HG03571 (cell line): ENCODE results near the gene TCN1.
"Not testable (repeated sequence)": the region's sequence is repeated elsewhere in the genome, so short reads cannot be mapped to it uniquely, and the experiment has no call there.

Experiments
- ATAC-seq: cut with Tn5 transposase; IDR thresholded peaks from one replicate; pipeline ENCODE4 v1.9.1; 2021; ENCODE audit not compliant: unreplicated experiment

The TCN1 gene, protein sequence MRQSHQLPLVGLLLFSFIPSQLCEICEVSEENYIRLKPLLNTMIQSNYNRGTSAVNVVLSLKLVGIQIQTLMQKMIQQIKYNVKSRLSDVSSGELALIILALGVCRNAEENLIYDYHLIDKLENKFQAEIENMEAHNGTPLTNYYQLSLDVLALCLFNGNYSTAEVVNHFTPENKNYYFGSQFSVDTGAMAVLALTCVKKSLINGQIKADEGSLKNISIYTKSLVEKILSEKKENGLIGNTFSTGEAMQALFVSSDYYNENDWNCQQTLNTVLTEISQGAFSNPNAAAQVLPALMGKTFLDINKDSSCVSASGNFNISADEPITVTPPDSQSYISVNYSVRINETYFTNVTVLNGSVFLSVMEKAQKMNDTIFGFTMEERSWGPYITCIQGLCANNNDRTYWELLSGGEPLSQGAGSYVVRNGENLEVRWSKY

GRCh38 chr11:59866397-59866796 is at the start of gene TCN1:
Gene TCN1, minus strand, starts transcription at chr11:59866487. Its CDS starts 17 bp downstream, at chr11:59866470.
- no peak for ATAC-seq

DNA sequence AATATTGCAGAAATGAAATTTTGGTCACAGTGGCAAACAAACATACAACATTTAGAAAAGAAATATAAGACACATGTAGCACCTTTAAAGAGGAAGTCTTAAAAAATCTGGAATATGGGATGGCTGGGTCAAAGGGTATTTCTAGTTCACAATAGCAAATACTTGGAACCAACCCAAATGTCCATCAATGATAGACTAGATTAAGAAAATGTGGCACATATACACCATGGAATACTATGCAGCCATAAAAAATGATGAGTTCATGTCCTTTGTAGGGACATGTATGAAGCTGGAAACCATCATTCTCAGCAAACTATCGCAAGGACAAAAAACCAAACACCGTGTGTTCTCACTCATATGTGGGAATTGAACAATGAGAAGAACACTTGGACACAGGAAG is 37.3 kb upstream of the TCN1 start:
- ATAC-seq, result not testable (repeated sequence)

DNA sequence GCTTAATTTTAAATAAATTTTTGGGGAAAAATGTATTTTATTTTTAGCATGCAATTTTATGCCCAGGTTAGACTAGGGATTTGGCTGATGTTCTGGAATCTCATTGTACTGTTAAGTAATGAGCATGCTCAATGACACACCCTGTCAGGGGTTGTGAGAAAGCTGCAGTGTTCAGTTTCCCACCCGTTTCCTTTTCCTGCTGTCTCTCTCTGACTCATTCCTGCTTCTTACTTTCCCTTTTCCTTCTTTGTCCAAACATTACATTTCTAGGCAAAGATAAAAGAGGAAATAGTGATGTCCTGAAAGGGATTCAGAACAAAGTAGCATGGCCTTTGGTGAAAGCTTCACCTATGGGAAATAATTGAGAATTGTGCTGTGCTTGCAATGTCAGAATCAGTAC is 35.0 kb upstream of the TCN1 start:
- ATAC-seq, result no peak

GRCh38 chr11:59900366-59901126 is 34.3 kb upstream of the TCN1 start:
- ATAC-seq, result no peak

DNA sequence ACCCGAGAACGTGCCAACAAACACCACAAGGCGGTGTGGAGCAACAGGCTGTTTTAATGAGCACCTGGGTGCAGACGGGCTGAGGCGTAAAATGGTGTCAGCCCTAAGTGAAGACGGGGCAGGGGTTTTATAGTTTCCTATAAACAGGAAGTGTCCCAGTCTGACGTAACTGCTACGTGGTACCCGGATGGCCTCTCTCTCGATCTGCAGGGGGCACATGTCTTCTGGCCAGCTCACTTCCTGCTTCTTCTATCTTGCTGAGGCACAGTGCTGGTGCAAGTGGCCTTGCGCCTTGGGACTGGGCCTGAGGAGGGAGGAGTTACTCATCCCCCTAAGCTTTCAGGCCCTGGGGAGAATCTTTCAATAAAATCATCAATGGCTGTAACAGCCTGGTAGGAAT is 33.2 kb upstream of the TCN1 start:
- ATAC-seq, result no peak

DNA sequence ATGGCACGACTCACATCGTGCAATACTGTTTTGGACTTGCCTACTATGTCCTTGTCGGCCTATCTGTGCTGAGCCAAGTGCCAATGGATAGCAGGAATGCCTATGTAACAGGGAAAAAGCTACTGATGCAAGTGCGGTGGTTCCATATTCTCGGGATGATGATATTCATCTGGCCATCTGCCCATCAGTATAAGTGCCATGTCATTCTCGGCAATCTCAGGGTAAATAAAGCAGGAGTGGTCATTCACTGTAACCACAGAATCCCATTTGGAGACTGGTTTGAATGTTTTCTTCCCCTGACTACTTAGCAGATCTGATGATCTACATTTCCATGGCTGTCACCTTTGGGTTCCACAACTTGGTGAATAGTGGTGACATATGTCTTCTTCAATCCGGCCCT is 32.4 kb upstream of the TCN1 start:
- no peak for ATAC-seq

GRCh38 chr11:59898046-59898445 is 31.8 kb upstream of the TCN1 start:
- no peak for ATAC-seq

- ATAC-seq, result no peak
Observed at GRCh38 chr11:59894616-59895015, 28.3 kb upstream of the TCN1 start.

- ATAC-seq, result no peak
Observed at GRCh38 chr11:59891781-59892181, 25.5 kb upstream of the TCN1 start.

- not testable (repeated sequence) for ATAC-seq
Observed at GRCh38 chr11:59887156-59887555, 20.9 kb upstream of the TCN1 start.

- no peak for ATAC-seq
Observed at GRCh38 chr11:59883597-59883996, 17.3 kb upstream of the TCN1 start.

DNA sequence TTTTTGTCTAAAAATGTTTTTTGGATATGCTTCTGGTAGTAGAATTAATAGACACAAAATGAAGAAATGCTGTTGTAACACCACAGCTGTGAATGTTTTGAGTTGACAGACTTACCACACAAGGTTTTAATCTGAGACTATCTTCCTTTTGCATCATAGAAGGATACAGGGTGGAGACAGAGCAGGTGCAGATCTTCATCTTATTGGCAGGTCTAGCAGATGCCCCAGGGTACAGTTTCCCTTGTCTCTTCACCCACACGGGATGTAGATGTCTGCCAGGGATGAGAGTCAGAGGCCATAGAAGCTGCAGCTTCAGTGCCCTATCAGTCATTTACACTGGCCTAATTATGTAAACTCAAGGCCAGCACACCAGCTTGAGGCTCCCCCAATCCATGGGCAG is 13.3 kb upstream of the TCN1 start:
- ATAC-seq, result no peak

GRCh38 chr11:59878575-59878974 is 12.3 kb upstream of the TCN1 start, which contains the start of gene OOSP3:
Gene OOSP3, plus strand, starts transcription at chr11:59878782. Its CDS starts 27 bp downstream, at chr11:59878809.
- no peak for ATAC-seq

GRCh38 chr11:59877784-59878183 is 11.5 kb upstream of the TCN1 start:
- ATAC-seq, result no peak

- ATAC-seq, result no peak
Observed at GRCh38 chr11:59877325-59877724, 11.0 kb upstream of the TCN1 start.

GRCh38 chr11:59875856-59876519 is 9.7 kb upstream of the TCN1 start:
- ATAC-seq, result no peak

DNA sequence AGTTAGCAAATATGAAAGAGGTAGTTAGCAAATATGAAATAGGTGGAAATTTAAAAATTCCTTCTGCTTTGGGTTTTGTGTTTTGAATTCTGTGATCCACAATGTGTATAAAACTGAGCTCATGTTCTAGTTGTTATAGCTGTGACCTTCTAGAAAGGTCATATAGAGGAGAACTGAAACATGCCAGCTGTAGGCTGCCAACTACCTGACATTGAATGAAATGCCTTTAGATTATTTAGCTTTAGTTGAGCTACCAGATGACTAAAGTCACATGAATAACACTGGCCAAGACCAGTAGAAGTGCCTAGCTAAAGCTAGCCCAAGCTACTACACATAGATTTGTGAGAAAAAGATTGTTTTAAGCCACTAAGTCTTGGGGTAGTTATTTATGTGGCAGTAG is 5.8 kb upstream of the TCN1 start:
- ATAC-seq, result no peak

GRCh38 chr11:59867946-59868345 is 1.7 kb upstream of the TCN1 start:
- ATAC-seq, result no peak

- no peak for ATAC-seq
Observed at GRCh38 chr11:59866836-59867235, 549 bp upstream of the TCN1 start.

DNA sequence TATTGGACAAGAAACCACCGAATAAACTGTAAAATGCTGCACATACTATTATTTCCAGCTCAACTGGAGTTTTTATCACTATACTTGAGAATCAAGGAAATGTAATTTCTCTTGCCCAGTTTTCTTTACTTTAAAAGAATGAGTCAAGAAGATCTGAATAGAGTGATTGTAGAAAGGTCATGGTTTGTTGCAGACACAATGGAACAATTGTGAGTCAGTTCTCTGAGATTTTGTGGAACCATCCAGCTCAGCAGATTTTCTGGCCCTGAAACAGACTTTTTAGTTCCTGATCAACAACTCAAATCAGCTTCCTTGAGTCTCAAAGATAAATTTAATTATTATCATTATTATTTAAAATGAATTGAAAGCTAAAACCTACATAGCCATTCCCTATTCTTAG is 1.3 kb downstream of the TCN1 start:
- no peak for ATAC-seq

GRCh38 chr11:59862252-59862651 is 4.0 kb downstream of the TCN1 start:
- no peak for ATAC-seq

DNA sequence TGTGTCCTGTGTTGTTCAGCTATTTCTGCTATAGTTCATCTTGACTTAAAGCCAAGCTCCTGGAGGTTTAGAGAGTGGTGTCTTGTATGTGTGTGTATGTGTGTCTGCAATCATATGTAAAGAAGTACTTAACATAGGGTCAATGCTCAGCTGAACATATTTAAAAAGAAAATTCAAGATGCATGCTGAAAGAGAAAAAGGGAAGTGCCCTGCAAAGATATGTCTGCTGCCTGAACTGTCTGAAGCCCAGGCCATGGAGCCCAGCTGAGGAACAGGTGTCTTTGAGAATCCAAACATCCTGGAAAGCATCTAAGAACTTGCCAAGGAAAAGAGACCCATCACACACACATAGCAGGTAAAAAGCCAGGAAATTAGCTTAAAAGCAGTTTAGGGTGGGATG is 6.6 kb downstream of the TCN1 start:
- ATAC-seq, result no peak
